ENCODE results near the gene ACE. TPM values are rescaled to one million over a fixed set of nuclear protein-coding genes. Genes with fewer than 3 reads are reported as not detected.
A peak's percentile ranks its signal among the peaks of the same experiment; 100 is the strongest.

The ACE gene
- 0.08 TPM for polyA plus RNA-seq (2013, experiment 1 of 2)
- polyA plus RNA-seq (2013, experiment 2 of 2): 0.04 TPM

DNA sequence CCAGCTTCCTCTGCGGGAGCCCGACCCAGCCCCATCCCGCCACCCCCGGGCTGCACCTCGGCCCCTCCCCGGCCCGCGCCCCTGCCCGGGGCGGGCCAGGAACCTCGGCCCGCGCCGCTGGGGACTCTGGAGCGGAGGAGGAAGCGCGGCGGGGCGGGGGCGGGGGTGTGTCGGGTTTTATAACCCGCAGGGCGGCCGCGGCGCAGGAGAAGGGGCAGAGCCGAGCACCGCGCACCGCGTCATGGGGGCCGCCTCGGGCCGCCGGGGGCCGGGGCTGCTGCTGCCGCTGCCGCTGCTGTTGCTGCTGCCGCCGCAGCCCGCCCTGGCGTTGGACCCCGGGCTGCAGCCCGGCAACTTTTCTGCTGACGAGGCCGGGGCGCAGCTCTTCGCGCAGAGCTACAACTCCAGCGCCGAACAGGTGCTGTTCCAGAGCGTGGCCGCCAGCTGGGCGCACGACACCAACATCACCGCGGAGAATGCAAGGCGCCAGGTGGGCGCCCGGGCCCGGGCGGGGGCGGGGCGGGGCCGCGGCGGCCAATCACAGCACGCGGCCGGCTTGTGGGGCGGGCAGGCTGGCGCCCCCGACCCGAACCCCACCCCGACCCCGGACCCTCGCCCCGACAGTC, at the start of gene ACE:
TSS of gene ACE (plus strand) at position 208 of the 626 bp plus-strand sequence. CDS start at position 242, 34 bp downstream.
- no peak for DNase-seq (ENCODE audit: low spot score)
- H3K4me2 ChIP-seq (ENCODE audit: insufficient read depth, low read length, poor library complexity, severe bottlenecking): peak within 1 kb of the TSS; percentile 100
- peak within 1 kb of the TSS; percentile 83 for H3K18ac ChIP-seq (ENCODE audit: low read length)
- peak within 1 kb of the TSS; percentile 53 to 84 for H3K4me3 ChIP-seq (ENCODE audit: low read length in 2 of 2)
- H2BK120ac ChIP-seq (ENCODE audit: low read depth, low read length): peak within 1 kb of the TSS; percentile 22
- no peaks in the 10 kb centered on the region for H3K36me3 ChIP-seq (replicated peaks in 1 of 2; ENCODE audit: control insufficient read depth in 2 of 2, insufficient read depth in 2 of 2, low read length in 2 of 2)
- peaks cover 11 to 80% (median 34%) of the 10 kb centered on the region in 3 experiments for H3K27me3 ChIP-seq (ENCODE audit: control insufficient read depth in 3 of 3, insufficient read depth in 3 of 3, low read depth in 1 of 3, low read length in 3 of 3)
- H3K79me1 ChIP-seq (ENCODE audit: low read depth, low read length): no peaks in the 10 kb centered on the region
- peak within 1 kb of the TSS; percentile 49 for H2BK12ac ChIP-seq (ENCODE audit: low read length)
- no peak within 1 kb of the TSS for H4K91ac ChIP-seq (ENCODE audit: low read depth, low read length, poor library complexity)
- H3K9me3 ChIP-seq (replicated peaks in 1 of 2; ENCODE audit: control insufficient read depth in 2 of 2, insufficient read depth in 1 of 2, low read depth in 1 of 2, low read length in 2 of 2): peaks cover 0 to 1% of the 10 kb centered on the region in 2 donors
- H3K27ac ChIP-seq (replicated peaks; ENCODE audit: low read length): no peak within 1 kb of the TSS
- peak within 1 kb of the TSS; percentile 81 for H3K23ac ChIP-seq (ENCODE audit: low read depth, low read length, poor library complexity)
- no peak within 1 kb of the TSS for H3K4ac ChIP-seq (ENCODE audit: low read length)
- peak within 1 kb of the TSS; percentile 9 for H4K8ac ChIP-seq (ENCODE audit: low read depth, low read length)
- H2BK15ac ChIP-seq (ENCODE audit: low read length): peak within 1 kb of the TSS; percentile 64
- peak within 1 kb of the TSS; percentile 40 for H3K14ac ChIP-seq (ENCODE audit: low read length)
- H2AK5ac ChIP-seq (ENCODE audit: low read depth, low read length): peak within 1 kb of the TSS; percentile 81
- no peak within 1 kb of the TSS for H2BK5ac ChIP-seq (ENCODE audit: low read length)
- peaks cover 6 to 9% of the 10 kb centered on the region in 2 donors for H3K4me1 ChIP-seq (ENCODE audit: control insufficient read depth in 2 of 2, insufficient read depth in 1 of 2, low read depth in 1 of 2, low read length in 2 of 2)
- peak within 1 kb of the TSS; percentile 96 for H2AFZ ChIP-seq (ENCODE audit: low read length)
- H3K9ac ChIP-seq (ENCODE audit: low read depth, low read length, poor library complexity): peak within 1 kb of the TSS; percentile 74
- WGBS, 2 donors (ENCODE audit: extremely low coverage in 2 of 2, insufficient read length in 2 of 2, insufficient replicate concordance in 1 of 2): no CpG with 5 or more reads among the region's 78 CpGs

DNA sequence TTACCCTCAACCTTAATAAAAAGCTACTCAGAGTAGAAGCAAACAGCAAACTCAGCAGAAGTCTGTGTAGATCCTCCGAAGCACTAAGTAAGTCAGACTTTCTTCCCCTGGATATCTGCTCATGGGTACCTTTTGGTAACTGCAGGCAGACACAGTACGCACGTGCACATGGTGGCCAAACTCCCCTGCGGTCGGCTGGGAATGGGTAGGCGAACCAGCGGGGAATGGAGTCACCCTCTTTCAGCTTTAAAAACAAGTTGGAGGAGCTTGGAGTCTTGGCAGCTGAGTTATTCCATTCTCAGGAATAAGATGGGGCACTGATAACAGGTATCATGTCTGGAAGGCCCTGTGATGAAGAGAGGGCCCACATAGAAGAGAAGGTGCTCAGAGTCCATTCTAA, 47.1 kb upstream of the ACE start:
- no peak overlapping the region for H3K4ac ChIP-seq (ENCODE audit: low read length)
- WGBS, 2 donors (ENCODE audit: extremely low coverage in 2 of 2, insufficient read length in 2 of 2, insufficient replicate concordance in 1 of 2): no CpG with 5 or more reads among the region's 7 CpGs
- no peak overlapping the region for H3K18ac ChIP-seq (ENCODE audit: low read length)
- H2AK5ac ChIP-seq (ENCODE audit: low read depth, low read length): no peak overlapping the region
- no peak overlapping the region for H4K91ac ChIP-seq (ENCODE audit: low read depth, low read length, poor library complexity)
- no peak overlapping the region for H2AFZ ChIP-seq (ENCODE audit: low read length)
- no peaks in the 10 kb centered on the region for H3K27me3 ChIP-seq (ENCODE audit: control insufficient read depth in 3 of 3, insufficient read depth in 3 of 3, low read depth in 1 of 3, low read length in 3 of 3)
- no peak for DNase-seq (ENCODE audit: low spot score)
- H3K9me3 ChIP-seq (replicated peaks in 1 of 2; ENCODE audit: control insufficient read depth in 2 of 2, insufficient read depth in 1 of 2, low read depth in 1 of 2, low read length in 2 of 2): no peaks in the 10 kb centered on the region
- no peak overlapping the region for H3K14ac ChIP-seq (ENCODE audit: low read length)
- peaks cover 6 to 15% of the 10 kb centered on the region in 2 donors for H3K4me1 ChIP-seq (ENCODE audit: control insufficient read depth in 2 of 2, insufficient read depth in 1 of 2, low read depth in 1 of 2, low read length in 2 of 2)
- no peak overlapping the region for H4K8ac ChIP-seq (ENCODE audit: low read depth, low read length)
- H3K23ac ChIP-seq (ENCODE audit: low read depth, low read length, poor library complexity): no peak overlapping the region
- no peaks in the 10 kb centered on the region for H3K79me1 ChIP-seq (ENCODE audit: low read depth, low read length)
- H2BK120ac ChIP-seq (ENCODE audit: low read depth, low read length): no peak overlapping the region
- no peak overlapping the region for H2BK12ac ChIP-seq (ENCODE audit: low read length)
- no peak overlapping the region for H3K4me3 ChIP-seq (ENCODE audit: low read length in 2 of 2)
- peaks cover 0 to 23% of the 10 kb centered on the region in 2 donors for H3K36me3 ChIP-seq (replicated peaks in 1 of 2; ENCODE audit: control insufficient read depth in 2 of 2, insufficient read depth in 2 of 2, low read length in 2 of 2)
- no peak overlapping the region for H3K4me2 ChIP-seq (ENCODE audit: insufficient read depth, low read length, poor library complexity, severe bottlenecking)
- no peak overlapping the region for H2BK5ac ChIP-seq (ENCODE audit: low read length)
- no peak overlapping the region for H3K9ac ChIP-seq (ENCODE audit: low read depth, low read length, poor library complexity)
- H2BK15ac ChIP-seq (ENCODE audit: low read length): no peak overlapping the region
- H3K27ac ChIP-seq (replicated peaks; ENCODE audit: low read length): no peak overlapping the region

DNA sequence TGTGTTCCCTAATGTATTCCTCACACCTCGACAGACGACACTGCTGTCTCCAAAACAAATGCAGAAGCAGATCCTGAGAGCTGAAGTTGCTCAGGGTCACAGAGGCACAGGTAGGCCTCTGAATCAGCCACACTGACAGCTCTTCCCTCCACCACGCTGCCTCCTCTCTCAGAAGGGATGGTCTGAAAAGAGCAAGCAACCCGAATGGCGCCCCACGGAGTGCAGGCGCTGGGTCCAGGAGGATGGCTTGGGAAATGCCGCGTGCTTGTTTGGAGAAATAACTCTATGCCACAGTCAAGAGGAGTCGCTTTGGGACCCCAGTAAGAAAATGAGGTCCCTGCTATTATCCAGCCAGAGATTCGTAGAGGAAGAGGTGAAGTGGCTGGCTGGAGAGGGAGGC, 46.6 kb upstream of the ACE start:
- Histone ChIP-seq H3K9me3 (replicated peaks in 1 of 2; ENCODE audit: control insufficient read depth in 2 of 2, insufficient read depth in 1 of 2, low read depth in 1 of 2, low read length in 2 of 2) (no peaks in the 10 kb centered on the region), H3K79me1 (ENCODE audit: low read depth, low read length) (no peaks in the 10 kb centered on the region), H4K91ac (ENCODE audit: low read depth, low read length, poor library complexity) (no peak overlapping the region), H4K8ac (ENCODE audit: low read depth, low read length) (no peak overlapping the region), H3K9ac (ENCODE audit: low read depth, low read length, poor library complexity) (no peak overlapping the region), H3K4me1 (ENCODE audit: control insufficient read depth in 2 of 2, insufficient read depth in 1 of 2, low read depth in 1 of 2, low read length in 2 of 2) (peaks cover 6 to 15% of the 10 kb centered on the region in 2 donors), H2BK12ac (ENCODE audit: low read length) (no peak overlapping the region), H2BK15ac (ENCODE audit: low read length) (no peak overlapping the region), H3K4me3 (ENCODE audit: low read length in 2 of 2) (no peak overlapping the region), H3K27me3 (ENCODE audit: control insufficient read depth in 3 of 3, insufficient read depth in 3 of 3, low read depth in 1 of 3, low read length in 3 of 3) (no peaks in the 10 kb centered on the region), H3K14ac (ENCODE audit: low read length) (no peak overlapping the region), H2BK120ac (ENCODE audit: low read depth, low read length) (no peak overlapping the region), H2AK5ac (ENCODE audit: low read depth, low read length) (no peak overlapping the region), H3K18ac (ENCODE audit: low read length) (no peak overlapping the region), H3K4me2 (ENCODE audit: insufficient read depth, low read length, poor library complexity, severe bottlenecking) (no peak overlapping the region), H3K4ac (ENCODE audit: low read length) (no peak overlapping the region), H3K23ac (ENCODE audit: low read depth, low read length, poor library complexity) (no peak overlapping the region), H3K36me3 (replicated peaks in 1 of 2; ENCODE audit: control insufficient read depth in 2 of 2, insufficient read depth in 2 of 2, low read length in 2 of 2) (peaks cover 0 to 23% of the 10 kb centered on the region in 2 donors), H2AFZ (ENCODE audit: low read length) (no peak overlapping the region), H3K27ac (replicated peaks; ENCODE audit: low read length) (no peak overlapping the region), H2BK5ac (ENCODE audit: low read length) (no peak overlapping the region)
- no peak for DNase-seq (ENCODE audit: low spot score)
- WGBS, 2 donors (ENCODE audit: extremely low coverage in 2 of 2, insufficient read length in 2 of 2, insufficient replicate concordance in 1 of 2): no CpG with 5 or more reads among the region's 11 CpGs

DNA sequence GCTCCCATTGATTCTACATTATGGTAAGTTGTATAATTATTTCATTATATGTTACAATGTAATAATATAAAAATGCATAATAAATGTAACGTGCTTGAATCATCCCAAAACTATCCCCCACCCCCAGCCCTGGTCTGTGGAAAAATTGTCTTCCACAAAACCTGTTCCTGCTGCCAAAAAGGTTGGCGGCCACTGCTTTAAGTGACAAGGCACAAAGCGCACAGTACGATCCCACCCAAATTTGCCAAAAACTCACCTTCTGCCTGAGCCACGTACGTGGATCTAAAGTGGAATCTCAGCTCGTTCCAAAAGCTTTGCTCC, 45.3 kb upstream of the ACE start:
- peaks cover 2% of the 10 kb centered on the region for H3K79me1 ChIP-seq (ENCODE audit: low read depth, low read length)
- H3K23ac ChIP-seq (ENCODE audit: low read depth, low read length, poor library complexity): no peak overlapping the region

More for the DNA sequence above, 45.3 kb upstream of the ACE start:
- Histone ChIP-seq H4K91ac (ENCODE audit: low read depth, low read length, poor library complexity) (no peak overlapping the region), H2AK5ac (ENCODE audit: low read depth, low read length) (no peak overlapping the region), H3K18ac (ENCODE audit: low read length) (no peak overlapping the region), H2BK15ac (ENCODE audit: low read length) (no peak overlapping the region), H3K4me2 (ENCODE audit: insufficient read depth, low read length, poor library complexity, severe bottlenecking) (no peak overlapping the region), H2BK12ac (ENCODE audit: low read length) (no peak overlapping the region), H3K4me1 (ENCODE audit: control insufficient read depth in 2 of 2, insufficient read depth in 1 of 2, low read depth in 1 of 2, low read length in 2 of 2) (peaks cover 3 to 9% of the 10 kb centered on the region in 2 donors), H3K27me3 (ENCODE audit: control insufficient read depth in 3 of 3, insufficient read depth in 3 of 3, low read depth in 1 of 3, low read length in 3 of 3) (no peaks in the 10 kb centered on the region), H2BK5ac (ENCODE audit: low read length) (no peak overlapping the region), H3K4me3 (ENCODE audit: low read length in 2 of 2) (no peak overlapping the region), H3K4ac (ENCODE audit: low read length) (no peak overlapping the region), H2BK120ac (ENCODE audit: low read depth, low read length) (no peak overlapping the region), H2AFZ (ENCODE audit: low read length) (no peak overlapping the region), H3K9ac (ENCODE audit: low read depth, low read length, poor library complexity) (no peak overlapping the region), H4K8ac (ENCODE audit: low read depth, low read length) (no peak overlapping the region), H3K14ac (ENCODE audit: low read length) (no peak overlapping the region), H3K9me3 (replicated peaks in 1 of 2; ENCODE audit: control insufficient read depth in 2 of 2, insufficient read depth in 1 of 2, low read depth in 1 of 2, low read length in 2 of 2) (no peaks in the 10 kb centered on the region), H3K36me3 (replicated peaks in 1 of 2; ENCODE audit: control insufficient read depth in 2 of 2, insufficient read depth in 2 of 2, low read length in 2 of 2) (peaks cover 0 to 15% of the 10 kb centered on the region in 2 donors), H3K27ac (replicated peaks; ENCODE audit: low read length) (no peak overlapping the region)
- DNase-seq (ENCODE audit: low spot score): no peak
- WGBS, 2 donors (ENCODE audit: extremely low coverage in 2 of 2, insufficient read length in 2 of 2, insufficient replicate concordance in 1 of 2): no CpG with 5 or more reads among the region's 7 CpGs
